Stimulated activated CD8-positive, alpha-beta memory T cell treated with anti-CD3 and anti-CD28 coated beads, Interleukin-4, amount 100 ng/mL, for 4 hours (primary cell): ENCODE results near the gene STAB2.
"Not testable (repeated sequence)": the region's sequence is repeated elsewhere in the genome, so short reads cannot be mapped to it uniquely, and the experiment has no call there.

Experiments used
- DNase-seq, 2 donors: peaks; one replicate each; pipeline ENCODE4 v3.0.0-alpha.2; 2020; ENCODE audit warnings: low read depth in 2 of 2, low spot score in 1 of 2

Gene STAB2

GRCh38 chr12:103805655-103806360 lies 218.7 kb downstream of the STAB2 start:
- DNase-seq = no peak

GRCh38 chr12:103806803-103807202 lies 219.7 kb downstream of the STAB2 start:
- no peak for DNase-seq

GRCh38 chr12:103807561-103808238 lies 220.6 kb downstream of the STAB2 start:
- no peak for DNase-seq

GRCh38 chr12:103808239-103808880 lies 221.3 kb downstream of the STAB2 start:
- DNase-seq = no peak

- DNase-seq = no peak
These were observed 222.1 kb downstream of the STAB2 start for GRCh38 chr12:103809154-103809553.

- DNase-seq = not testable (repeated sequence)
These were observed 222.6 kb downstream of the STAB2 start for GRCh38 chr12:103809639-103810038.

GRCh38 chr12:103810111-103810510 lies 223.0 kb downstream of the STAB2 start:
- DNase-seq = no peak

- DNase-seq = no peak
These were observed 224.7 kb downstream of the STAB2 start for GRCh38 chr12:103811791-103812190.

- no peak for DNase-seq
These were observed 225.7 kb downstream of the STAB2 start for GRCh38 chr12:103812789-103813188.

- no peak for DNase-seq
These were observed 226.4 kb downstream of the STAB2 start for GRCh38 chr12:103813426-103813825.

GRCh38 chr12:103813949-103814348 lies 226.9 kb downstream of the STAB2 start:
- no peak for DNase-seq

GRCh38 chr12:103814436-103814835 lies 227.4 kb downstream of the STAB2 start:
- no peak for DNase-seq
